GM19351 (cell line): ENCODE data around the gene MMS19.
"Not testable (repeated sequence)": the region's sequence is repeated elsewhere in the genome, so short reads cannot be mapped to it uniquely, and the experiment has no call there.

Experiments
- ATAC-seq: cut with Tn5 transposase; IDR thresholded peaks from one replicate; pipeline ENCODE4 v1.9.1; 2021; ENCODE audit warnings: mild to moderate bottlenecking, moderate library complexity; ENCODE audit not compliant: unreplicated experiment

The MMS19 gene

DNA sequence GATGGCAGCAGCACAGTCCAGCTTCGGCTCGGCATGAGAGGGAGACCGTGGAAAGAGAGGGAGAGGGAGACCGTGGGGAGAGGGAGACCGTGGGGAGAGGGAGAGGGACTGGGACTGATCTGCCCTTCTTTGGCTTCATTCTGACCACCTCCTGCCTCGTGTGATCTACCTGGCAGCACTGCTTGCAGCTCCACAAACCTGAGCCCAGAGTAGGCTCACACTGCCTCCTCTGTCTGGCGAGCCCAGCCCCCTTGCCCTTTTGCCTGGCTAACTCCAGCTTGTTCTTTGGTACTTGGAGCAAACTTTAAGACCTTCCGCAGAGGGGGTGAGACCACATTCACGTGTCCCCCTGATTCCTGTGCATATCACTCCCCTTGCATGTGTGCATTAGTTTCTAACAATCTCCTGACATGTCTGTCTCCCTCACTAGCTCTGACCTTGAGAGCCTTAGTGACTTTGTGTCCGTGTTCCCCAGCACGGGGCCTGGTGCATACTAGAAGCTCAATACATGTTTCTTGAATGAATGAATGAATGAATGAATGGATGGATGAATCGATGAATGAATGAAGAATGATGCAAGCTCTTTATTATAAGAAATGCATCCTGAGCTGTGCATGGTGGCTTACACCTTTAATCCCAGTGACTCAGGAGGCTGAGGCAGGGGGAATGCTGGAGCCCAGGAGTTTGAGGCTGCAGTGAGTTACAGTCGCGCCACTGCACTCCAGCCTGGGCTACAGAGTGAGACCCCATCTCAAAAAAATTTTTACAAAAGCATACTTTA, 31.7 kb upstream of the MMS19 start:
- ATAC-seq: no peak

DNA sequence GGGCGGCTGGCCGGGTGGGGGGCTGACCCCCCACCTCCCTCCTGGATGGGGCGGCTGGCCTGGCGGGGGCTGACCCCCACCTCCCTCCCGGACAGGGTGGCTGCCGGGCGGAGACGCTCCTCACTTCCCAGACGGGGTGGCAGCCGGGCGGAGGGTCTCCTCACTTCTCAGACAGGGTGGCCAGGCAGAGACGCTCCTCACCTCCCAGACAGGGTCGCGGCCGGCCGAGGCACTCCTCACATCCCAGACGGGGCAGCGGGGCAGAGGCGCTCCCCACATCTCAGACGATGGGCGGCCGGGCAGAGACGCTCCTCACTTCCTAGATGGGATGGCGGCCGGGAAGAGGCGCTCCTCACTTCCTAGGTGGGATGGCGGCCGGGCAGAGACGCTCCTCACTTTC, 30.7 kb upstream of the MMS19 start:
- not testable (repeated sequence) for ATAC-seq

DNA sequence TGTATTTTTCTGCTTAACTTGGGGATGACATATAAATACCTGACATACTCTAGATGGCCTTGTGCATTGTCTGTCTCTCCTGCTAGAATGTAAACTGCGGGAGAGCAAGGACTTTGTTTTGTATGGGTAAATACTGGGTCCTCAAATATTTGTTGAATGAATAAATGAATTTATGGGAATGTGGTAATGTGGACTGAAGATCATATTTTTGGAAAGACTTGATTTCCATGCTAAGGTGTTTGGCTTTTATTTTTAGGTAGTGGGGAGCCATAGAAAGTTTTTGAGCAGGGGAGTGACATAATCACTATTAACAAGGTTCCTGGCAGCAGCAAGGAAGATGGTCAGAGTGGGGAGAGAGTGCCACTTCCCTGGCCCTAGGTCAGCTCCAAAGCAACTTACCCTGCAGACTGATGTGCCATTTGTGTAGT, 27.5 kb upstream of the MMS19 start:
- ATAC-seq: no peak

DNA sequence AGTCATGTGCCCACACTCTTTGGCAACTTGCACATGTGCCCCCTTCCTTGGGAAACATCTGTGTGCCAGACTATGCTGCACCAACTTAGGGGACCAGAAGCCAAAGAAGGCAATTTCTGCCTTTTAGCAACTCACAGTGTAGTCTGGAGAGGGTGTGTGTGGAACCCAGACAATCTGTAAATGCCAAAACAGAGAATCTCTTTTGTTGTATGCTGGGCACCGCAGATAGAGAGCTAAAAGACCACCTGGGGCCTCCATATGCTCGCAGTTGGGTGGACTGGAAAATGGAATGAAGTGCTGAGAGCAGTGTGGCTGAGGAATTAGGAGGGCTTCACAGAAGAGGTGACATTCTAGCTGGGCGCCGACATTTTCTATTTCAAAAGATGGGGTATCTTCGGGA, 26.9 kb upstream of the MMS19 start:
- ATAC-seq: no peak

DNA sequence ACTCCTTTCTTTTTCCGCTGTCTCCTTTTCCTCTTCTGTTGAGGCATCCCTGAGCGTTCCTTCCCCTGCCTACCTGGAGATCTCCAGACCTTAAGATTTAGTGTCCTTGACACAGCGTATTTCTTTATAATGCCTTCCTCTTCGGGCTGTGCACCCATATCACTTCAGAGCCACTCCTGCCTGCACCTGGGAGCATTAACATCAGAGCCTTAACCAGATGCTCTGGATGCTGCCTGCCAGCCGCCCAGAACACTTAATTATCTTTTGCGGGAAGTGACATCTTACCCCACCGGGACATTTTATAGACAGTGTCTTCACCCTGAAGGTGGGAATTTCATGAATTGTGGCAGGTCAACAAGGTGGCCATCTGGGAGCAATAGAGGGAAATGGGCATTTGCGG, 24.7 kb upstream of the MMS19 start:
- no peak for ATAC-seq

DNA sequence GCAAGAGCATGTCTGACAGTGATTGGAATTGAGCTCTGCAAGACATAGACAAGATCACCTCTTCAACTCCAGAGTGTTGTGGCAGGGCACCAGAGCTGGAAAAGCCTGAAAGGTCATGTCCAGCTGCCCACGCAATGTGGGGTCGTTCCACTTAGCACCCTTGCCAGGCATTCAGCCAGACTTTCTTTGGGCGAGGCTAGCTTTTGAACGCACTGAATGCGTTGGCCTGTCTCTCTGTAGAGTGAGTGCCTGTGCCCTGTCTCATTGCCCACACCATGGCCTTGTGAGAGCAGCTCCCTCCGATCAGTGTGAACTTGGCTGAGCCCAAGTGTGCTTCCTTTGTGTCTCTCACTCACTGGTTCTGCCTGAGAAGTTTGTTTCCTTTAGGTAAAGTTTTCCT, 23.8 kb upstream of the MMS19 start:
- no peak for ATAC-seq

GRCh38 chr10:97520978-97521761, 22.9 kb upstream of the MMS19 start:
- no peak for ATAC-seq

- no peak for ATAC-seq
Measured at GRCh38 chr10:97520520-97520919, 22.3 kb upstream of the MMS19 start.

- ATAC-seq: no peak
Measured at GRCh38 chr10:97519342-97519741, 21.1 kb upstream of the MMS19 start.

- no peak for ATAC-seq
Measured at GRCh38 chr10:97518301-97519043, 20.2 kb upstream of the MMS19 start.

- ATAC-seq: no peak
Measured at GRCh38 chr10:97517778-97518300, 19.6 kb upstream of the MMS19 start.

- no peak for ATAC-seq
Measured at GRCh38 chr10:97517096-97517750, 19.0 kb upstream of the MMS19 start.

- no peak for ATAC-seq
Measured at GRCh38 chr10:97515271-97515978, 17.2 kb upstream of the MMS19 start.

- ATAC-seq: no peak
Measured at GRCh38 chr10:97514344-97514743, 16.1 kb upstream of the MMS19 start.

DNA sequence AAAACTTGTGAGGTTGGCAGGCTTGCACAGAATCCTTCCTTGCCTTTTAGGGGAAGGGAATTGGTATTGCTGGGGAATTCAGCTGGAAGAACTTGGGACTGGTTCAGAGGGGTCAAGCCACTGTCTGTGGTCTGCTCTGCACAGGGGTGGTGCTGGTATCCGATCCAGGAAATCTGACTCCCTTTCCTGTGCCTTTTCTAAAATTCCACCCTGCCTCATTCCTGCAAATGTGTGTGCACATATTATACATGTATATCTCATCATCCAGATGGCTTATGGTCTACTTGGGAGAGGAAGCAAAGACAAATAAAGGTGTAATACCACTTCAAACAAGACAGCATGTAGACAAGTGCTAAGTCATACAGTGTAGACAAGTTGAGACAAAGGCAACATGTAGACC, 14.8 kb upstream of the MMS19 start:
- no peak for ATAC-seq

DNA sequence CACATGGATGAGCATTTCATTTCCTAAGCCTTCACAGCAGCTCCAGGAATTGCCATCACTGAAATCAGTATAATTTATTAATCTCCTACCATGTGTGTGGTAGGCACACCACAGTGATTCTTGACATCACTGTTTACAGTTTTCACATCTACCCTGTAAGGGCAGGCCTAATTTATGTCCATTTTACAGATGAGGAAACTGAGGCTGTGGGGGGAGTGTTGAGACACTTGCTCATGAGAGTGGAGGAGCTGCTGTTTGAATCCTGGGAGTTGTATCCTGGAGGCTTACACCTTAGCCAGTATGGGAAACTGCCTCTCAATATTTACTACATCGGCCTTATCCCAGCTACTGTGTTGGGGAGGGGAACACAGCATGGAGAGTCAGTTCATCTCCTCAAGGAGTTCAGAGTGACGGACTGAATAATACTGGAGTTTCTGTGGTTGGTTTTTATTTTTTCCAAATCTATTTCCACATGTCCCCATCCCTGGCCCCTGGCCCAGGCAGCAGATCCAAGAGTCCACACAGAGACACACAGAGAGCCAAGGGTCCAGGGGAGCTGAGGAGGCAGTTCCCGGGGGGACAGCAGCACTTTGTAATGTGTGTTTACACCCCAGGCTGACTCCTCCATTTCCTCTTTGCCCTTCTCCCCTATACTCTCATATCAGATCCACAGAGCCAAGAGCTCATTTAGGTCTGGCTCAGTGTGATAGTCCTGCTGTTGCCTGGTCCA, 13.7 kb upstream of the MMS19 start:
- no peak for ATAC-seq

DNA sequence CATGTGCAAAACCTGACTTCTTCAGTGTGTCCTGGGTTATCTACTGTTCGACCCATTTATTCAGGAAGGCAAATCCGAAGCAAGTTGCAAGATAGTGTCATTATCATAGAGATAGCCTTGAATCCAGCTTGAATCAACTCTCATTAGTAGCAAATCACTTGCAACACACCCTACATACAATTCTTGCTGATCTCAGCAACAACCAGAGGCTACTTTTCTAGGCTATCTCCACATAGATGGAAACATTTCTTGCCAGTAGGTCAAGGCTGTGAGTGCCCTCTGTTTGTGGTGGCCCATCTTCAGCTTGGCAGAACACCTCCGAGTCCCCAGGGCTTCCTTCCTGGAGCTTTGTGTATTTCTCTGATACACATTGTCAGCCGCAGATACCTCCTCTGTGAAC, 12.5 kb upstream of the MMS19 start:
- no peak for ATAC-seq

DNA sequence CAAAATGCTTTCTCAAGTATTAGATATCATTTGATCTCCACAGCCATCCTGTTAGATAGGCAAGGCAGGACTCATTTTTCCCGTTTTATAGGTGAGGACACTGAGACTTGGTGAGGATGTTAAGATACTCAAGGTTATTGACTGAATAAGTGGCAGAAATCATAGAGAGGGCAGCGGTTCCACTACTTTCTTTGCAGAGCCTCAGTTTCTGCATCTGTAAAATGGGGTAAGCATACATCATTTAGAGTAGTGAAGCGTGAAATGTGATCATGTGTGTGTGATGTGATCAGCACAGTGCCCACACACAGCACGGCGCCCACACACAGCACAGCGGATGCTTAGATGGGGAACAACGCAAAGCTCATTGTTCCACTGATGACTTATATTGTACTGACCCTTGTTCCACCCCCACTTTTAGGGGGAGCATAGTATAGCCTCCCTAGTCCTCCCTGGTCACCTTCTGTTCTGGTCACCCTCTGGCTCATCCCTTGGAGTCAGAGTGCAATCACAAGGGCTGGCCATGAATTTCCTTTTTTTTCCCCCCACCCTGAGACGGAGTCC, 11.0 kb upstream of the MMS19 start:
- no peak for ATAC-seq

- ATAC-seq: no peak
Measured at GRCh38 chr10:97508342-97508741, 10.1 kb upstream of the MMS19 start.
